Activated T-cell treated with anti-CD3 and anti-CD28 coated beads for 24 hours (primary cell): ENCODE measurements around the gene GALNT3.

Experiments used
- DNase-seq: peaks from one replicate; pipeline ENCODE4 v3.0.0-alpha.2; 2020; ENCODE audit warnings: low read depth

Gene GALNT3

DNA sequence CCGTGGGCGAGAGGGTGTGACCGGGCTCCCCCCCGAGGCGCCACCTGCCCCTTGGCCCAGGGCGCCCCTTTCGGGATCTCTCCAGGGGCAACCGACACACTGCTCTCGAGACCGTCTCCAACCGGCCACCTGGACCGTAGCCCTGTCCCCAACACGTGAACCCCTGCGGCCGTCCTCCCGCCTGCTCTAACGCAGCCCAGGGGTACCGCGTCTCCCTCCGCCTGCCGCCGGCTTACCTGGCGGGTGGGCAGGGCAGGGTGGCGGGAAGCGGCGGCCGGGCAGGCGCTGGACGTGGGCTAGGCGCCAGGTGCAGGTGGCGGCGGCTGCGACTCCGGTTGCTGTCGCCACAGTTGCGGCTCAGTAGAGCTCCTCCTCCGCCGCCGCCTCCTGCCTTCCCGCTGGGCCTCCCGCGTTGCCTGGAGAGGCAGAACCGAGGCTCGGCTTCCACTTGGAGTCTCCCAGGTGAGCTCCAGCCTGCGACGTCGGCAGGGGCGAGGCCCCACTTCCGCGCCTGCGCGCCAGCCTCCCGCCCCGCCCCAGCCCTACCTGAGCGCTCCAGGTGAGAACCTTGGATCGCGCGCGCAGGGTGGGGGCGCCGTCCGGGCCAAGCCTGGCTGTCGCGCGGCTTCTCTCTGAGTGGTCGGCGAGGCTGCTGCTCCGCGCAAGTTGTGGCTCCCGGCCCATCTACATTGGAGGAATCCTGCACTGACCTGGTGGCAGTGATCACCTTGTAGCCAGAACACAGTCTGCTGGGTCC, at the start of gene GALNT3:
TSS of gene GALNT3 (minus strand) at position 469 of the 757 bp plus-strand sequence. CDS start 23,547 bp downstream, outside the sequence.
- peak; percentile 9 for DNase-seq

DNA sequence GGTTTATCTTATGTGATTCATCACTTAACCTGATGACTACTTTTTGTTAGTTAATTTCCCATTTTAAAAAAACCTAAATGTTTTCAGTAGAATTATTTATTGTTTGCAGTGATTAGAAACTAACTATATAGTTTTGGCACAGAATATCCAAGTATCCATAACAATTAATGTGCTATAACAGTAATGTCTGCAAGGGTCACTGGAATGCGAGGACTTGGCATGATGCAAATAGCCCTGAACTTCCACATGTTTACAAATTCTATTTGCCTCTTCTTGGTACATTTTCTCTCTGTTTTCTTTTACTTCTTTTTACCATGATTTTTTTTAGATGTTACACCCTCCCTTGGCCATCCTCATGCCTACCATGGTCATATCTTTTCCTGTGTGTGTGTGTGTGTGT, 49.3 kb upstream of the GALNT3 start:
- DNase-seq, result no peak

- no peak for DNase-seq
These were observed 46.4 kb upstream of the GALNT3 start for GRCh38 chr2:165840333-165840958.

- DNase-seq, result no peak
These were observed 45.6 kb upstream of the GALNT3 start for GRCh38 chr2:165839610-165840009.

- DNase-seq, result no peak
These were observed 43.1 kb upstream of the GALNT3 start for GRCh38 chr2:165837122-165837521.

DNA sequence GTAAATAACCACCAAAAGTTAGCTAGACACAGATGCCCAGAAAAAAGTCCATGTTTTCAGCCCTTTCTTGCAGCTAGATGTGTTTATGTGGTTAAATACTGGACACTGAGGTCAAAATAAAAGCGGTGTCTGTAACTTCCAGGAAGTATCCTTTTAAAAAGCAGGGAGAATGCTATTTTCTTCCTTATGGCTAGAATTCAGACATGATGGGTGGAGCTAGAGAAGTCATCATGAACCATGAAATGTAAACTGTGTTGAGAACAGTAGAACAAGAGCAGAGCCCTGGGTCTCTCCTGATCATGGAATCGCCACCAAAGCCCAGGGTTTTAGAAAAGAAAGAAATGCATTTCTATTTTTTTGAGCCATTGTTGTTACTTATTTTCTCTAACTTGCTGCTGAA, 41.3 kb upstream of the GALNT3 start:
- no peak for DNase-seq

GRCh38 chr2:165833156-165833555, 39.1 kb upstream of the GALNT3 start:
- no peak for DNase-seq

GRCh38 chr2:165827921-165828276, 33.9 kb upstream of the GALNT3 start:
- DNase-seq, result no peak

GRCh38 chr2:165827016-165827920, 33.2 kb upstream of the GALNT3 start:
- DNase-seq, result no peak

GRCh38 chr2:165825041-165825440, 31.0 kb upstream of the GALNT3 start:
- no peak for DNase-seq

- DNase-seq, result no peak
These were observed 26.2 kb upstream of the GALNT3 start for GRCh38 chr2:165820296-165820695.

DNA sequence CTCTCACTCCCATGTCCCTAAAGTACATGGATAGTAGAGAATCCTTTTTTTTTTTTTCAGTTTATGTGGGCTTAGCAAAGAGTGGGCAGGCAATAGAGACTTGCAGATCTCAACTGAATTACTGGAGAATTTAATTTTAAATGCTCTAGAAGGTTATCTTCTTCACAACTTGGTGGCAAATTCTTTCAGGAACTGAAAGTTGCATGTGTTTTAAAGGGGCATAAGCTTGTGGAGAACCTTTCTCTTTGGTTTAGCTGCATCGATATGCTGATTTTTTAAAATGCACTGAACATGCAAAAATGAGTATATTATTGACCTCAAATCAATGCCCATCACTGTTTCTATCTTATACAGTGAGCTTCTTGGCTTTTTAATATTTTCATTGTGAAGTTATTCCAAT, 24.9 kb upstream of the GALNT3 start:
- DNase-seq, result no peak

GRCh38 chr2:165815299-165816141, 21.5 kb upstream of the GALNT3 start:
- DNase-seq, result no peak

DNA sequence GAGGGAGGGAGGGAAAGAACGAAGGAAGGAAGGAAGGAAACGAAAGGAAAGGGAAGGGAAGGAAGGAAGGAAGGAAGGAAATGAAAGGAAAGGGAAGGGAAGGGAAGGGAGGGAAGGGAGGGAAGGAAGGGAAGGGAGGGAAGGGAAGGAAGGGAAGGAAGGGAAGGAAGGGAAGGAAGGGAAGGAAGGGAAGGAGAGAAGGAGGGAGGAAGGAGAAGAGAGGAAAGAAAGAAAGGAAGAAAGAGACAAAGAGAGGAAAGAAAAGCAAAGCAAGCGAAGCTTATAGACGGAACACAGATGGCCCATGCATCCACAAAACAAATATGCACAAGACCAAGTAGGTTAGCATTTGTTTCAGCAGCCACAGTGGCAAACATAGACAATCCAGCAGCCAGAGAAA, 20.4 kb upstream of the GALNT3 start:
- no peak for DNase-seq

DNA sequence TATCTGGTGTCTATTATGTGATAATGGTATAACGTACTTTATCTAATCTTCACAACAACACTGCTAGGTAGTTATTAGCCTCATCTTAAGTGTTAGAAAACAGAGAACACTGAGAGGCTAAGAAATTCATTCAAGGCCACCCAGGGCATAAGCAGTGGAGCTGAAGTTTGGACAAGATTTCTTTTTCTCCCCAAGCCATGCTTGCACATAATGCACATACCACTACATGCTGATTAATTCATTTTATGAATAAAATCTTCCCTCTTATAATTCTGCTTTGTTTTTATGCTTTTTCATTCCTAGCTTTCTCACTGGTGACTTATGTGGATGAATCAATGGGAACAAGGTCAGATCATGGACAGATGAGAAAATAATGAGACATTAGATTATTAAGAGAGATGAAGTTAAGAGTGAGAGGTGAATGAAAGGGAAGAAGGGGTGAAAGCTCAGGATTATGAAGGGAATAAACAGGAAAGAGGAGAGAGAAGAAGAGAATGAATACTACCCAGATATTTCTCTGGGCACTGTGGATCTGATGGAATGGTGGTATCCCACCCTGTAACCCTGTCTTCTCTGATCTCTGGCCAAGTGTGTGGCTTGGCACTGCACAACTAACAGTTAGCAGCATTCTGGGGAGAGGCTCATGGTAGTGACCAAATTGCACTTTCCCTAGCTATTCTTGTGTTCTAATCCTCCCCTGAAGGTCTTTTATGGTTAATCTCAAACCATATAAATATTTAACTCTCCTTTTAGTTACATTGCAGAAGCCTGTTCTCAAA, 17.7 kb upstream of the GALNT3 start:
- DNase-seq, result no peak

DNA sequence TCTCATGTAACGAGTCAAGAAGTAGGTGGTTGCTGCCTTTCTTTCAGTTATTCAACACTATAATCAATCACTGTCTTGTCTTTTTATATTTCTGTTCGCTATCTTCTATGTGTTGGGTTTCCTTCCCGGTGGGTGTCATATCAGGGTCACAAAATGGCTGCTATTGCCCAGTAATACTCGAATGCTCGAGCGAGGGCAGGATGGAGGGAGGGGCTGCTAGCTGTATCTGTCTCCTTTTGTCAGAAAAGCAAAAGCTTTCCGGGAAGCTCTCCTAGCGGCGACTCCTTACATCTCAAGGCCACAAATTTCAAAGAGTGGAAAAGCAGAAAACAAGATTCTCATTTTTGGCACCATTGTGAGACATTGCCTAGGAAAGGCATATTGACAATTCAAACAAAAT, 16.4 kb upstream of the GALNT3 start:
- no peak for DNase-seq

DNA sequence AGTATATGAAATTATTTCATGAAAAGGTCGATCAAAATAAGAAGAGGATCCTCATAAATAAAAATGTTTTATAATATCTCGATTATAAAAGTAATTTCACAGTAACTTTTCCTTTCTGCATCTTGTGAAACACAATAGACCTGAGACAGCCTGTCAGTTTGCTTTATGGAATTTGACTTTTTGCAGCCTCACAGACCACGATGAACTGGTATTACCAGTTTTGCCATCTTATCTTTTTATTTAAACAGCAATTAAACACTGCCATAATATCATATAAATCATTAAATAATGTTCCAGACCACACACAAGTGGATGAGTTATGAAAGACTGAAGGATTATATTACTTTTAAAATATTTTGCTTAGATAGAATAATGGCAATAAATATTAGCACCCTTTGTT, 10.7 kb upstream of the GALNT3 start:
- no peak for DNase-seq

DNA sequence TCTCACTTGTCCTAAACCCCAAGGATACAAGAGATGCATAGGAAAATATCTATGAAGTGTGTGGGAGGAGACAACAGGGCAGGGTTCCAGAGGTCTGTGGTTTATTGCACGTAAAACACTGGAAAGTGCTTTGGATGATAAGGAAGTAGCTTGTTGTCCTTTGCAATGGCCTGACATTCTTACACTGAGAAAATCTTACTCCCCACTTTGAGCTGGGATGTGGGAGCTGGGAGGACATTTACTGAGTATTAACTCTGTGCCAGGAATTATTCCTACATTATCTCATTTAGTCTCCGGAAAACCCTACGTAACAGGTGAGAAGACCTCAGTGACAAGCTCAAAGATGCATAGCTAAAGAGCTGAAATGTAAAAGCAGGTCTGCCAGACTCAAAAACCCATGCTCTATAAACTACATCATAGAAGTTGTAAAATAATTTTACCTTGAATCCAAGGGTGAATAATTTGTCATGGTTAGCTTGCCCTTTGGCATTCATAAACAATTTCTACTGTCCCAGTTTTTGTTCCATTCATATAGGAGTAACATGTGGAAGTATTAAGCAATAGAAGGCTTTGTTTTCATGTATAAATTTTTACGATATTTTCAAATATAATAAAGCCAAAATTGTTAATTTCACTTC, 9.2 kb upstream of the GALNT3 start:
- no peak for DNase-seq

DNA sequence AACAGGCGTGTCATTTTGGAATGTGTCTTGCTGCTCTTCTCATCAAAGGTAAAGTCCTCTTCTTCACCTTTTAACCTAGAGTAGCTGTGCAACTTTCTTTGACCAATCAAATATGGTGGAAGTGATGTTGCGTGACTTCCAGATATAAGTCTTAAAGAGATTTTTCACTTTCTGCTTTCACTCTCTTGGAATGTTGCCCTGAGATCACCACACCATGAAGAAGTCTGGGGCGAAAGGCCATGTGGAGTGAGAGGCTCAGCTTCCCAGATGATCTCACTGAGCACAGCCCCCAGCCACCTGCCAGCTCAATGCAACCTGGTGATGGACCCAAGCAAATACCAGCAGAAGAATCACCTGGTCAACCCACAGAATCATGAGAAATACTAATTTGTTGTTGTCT, 7.1 kb upstream of the GALNT3 start:
- no peak for DNase-seq

GRCh38 chr2:165796819-165797530, 2.9 kb upstream of the GALNT3 start:
- DNase-seq, result no peak
